DMS 273 treated with DMSO at 0.1 percent for 48 hours (cell line): ENCODE measurements around the gene FOXD3.

ENCODE experiments used
- DNase-seq: peaks from one replicate; lab custom pipeline; 2025; lab: John Stamatoyannopoulos, UW

The FOXD3 gene

DNA sequence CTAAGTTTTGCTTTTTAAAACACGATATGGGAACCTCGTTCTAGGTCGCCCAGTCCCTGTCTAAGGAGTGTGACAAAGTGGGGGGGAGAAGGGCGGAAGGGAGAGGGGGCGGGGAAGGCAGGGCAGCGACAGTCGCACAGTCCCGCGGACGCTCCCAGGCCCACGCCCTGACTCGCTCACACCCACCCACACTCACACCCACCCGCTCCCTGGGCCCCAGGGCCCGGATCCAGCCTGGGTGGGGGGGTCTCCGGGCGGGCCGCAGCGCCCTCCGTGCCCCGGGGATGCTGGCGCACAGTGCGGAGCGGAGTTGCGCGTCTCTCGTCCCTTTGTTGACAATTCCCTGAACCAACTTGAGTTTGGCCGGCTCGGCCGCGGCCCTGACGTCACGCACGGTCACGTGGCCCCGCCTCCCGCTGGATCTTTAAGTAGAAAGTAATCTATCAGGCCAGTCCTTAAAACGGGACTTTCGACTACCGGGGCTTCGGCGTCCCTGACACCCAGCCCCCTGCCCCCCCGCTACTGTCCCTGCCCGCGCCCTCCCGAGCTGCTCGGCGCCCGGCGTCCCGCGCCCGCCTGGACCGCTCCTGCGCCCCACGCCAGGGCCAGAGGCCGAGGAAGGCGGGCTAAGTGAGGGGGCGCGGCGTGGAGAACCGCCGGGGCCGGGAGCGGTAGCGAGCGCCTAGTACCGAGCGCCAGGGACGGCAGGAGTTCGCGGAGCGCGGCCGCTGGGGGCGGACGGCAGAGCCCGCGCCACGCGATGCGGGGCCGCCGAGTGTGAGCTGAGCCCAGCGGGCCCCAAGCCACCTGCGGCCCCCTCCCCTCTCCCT lies at the start of gene FOXD3:
FOXD3 (plus strand) TSS at position 454 of the 830 bp plus-strand sequence. CDS start 492 bp downstream, outside the sequence.
- peak; percentile 20 for DNase-seq

DNA sequence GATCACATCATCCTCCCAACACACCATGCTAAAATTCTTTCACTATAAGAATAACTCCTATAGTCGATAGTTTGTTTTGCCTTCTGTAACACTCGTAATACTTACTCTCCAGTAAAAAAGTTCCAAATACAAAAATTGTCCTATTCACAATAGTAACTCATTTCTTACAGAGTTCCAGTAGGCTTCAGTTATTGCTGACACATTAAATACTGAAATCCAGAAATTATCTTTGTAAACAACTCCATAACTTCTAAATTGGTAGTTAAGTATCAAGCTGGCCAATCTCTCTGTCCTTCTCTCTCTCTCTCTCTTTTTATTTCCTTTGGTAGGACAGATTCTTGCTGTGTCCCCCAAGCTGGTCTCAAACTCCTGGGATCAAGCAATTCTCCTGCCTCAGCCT lies 49.6 kb upstream of the FOXD3 start:
- DNase-seq = no peak

GRCh38 chr1:63274371-63274770 lies 48.0 kb upstream of the FOXD3 start:
- no peak for DNase-seq

DNA sequence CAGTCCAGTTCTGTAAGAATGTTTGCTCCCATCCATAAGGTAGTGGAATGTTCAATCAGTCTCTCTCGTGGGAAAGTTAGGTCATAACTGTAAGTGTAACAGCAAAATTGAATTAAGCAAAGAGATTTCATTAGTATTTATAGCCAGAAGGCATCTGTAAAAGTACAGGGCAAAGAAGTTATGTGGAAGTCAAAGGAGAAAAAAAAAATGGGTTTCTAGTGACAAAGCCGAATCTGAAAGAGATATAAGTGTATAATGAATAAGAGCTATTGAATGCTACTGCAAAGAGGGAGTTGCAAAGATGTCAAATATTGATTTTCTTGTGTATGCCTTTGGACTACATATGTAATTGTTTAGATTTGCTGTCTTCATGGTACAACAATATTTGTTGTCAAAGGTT lies 47.4 kb upstream of the FOXD3 start:
- no peak for DNase-seq

DNA sequence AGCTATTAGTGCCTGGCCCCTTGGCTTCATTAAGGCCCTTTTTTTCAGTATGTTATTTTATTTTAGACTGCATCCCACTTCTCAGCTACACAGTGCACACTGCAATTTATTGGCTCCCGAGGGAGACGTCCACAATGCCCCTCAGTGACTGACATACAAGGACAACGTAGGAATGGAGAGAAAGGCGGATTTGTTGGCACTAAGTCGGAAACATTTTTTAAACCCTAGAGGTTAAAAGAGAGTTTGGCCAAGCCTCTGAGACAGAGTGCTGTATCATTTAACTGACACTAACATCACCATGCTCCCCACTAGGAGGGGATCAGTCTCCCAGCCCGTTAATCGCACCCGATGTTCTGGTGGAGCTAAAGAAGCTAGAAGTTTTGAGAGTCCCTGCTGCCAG lies 45.7 kb upstream of the FOXD3 start:
- no peak for DNase-seq

- DNase-seq = no peak
These were observed 44.9 kb upstream of the FOXD3 start for GRCh38 chr1:63277195-63278192.

GRCh38 chr1:63281753-63282152 lies 40.6 kb upstream of the FOXD3 start:
- no peak for DNase-seq

DNA sequence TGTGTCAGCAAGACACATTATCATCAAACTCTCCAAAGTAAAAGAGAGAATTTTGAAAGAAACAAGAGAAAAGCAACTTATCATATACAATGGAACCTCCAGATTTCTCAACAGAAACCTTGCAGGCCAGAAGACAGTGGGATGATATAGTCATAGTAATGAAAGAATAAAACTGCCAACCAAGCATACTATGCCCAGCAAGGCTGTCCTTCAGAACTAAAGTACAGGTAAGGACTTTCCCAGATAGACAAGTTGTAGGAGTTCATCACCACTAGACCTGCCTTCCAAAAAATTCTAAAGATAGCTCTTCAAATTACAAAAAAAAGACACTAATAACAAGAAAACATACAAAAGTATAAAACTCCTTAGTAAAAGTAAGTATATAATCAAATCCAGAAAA lies 33.2 kb upstream of the FOXD3 start:
- DNase-seq = no peak

- DNase-seq = no peak
These were observed 27.4 kb upstream of the FOXD3 start for GRCh38 chr1:63294803-63295594.

DNA sequence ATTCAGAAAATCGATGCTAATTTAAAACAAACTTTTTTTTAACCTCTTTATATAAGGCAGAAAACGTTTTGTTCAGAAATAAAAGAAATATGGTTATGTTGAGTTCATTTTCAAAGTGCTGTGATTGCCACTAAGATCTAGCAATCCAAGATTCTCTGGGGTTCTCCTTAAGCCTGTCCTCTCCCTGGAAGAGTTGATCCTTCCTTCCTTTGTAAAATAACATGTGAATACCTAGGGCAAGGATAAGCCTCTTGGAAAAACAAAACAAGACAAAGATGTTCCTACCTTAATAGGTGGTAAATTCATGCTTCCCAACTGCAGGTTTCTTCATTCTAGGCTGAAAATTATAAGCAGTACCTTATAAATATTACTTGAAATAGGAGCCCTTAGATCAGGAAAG lies 18.0 kb upstream of the FOXD3 start:
- no peak for DNase-seq

DNA sequence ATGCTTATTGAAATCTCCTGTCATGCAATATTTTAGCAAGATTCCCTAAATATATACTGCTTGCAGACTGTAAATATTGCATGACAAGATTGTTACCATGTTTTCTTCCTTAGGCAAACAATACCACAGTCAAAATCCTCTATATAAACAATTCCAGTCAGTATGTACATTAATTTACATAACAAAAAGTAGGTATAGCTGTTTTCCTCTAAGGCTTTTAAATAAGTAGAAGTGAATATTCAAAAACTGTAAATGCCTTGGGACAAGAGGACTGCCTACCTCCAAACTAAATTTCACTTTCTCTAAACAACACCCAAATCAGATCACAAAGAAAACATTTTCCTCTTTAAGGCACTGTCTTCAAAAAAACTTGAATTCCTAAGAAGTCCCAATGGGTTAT lies 17.3 kb upstream of the FOXD3 start:
- DNase-seq = no peak

GRCh38 chr1:63307196-63307794 lies 15.1 kb upstream of the FOXD3 start:
- no peak for DNase-seq

DNA sequence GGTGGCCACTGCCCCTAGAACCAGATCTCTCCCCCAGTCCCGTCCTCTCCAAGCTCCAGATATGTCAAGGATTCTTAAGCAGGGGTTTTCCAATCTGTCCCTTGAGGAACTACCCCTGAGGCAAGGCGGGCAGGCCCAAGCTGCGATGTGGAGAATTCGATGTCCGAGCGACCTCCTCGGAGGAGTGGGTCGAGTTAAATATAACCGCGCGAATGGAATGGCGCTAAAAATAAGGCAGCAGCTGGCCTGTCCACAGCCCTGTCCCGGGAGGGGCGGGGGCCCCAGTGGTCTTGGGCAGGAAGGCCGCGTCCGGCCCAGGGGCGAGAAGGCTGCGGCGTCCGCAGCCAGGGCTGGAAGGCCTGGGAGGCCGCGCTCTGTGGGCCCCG lies 5.8 kb upstream of the FOXD3 start:
- no peak for DNase-seq

DNA sequence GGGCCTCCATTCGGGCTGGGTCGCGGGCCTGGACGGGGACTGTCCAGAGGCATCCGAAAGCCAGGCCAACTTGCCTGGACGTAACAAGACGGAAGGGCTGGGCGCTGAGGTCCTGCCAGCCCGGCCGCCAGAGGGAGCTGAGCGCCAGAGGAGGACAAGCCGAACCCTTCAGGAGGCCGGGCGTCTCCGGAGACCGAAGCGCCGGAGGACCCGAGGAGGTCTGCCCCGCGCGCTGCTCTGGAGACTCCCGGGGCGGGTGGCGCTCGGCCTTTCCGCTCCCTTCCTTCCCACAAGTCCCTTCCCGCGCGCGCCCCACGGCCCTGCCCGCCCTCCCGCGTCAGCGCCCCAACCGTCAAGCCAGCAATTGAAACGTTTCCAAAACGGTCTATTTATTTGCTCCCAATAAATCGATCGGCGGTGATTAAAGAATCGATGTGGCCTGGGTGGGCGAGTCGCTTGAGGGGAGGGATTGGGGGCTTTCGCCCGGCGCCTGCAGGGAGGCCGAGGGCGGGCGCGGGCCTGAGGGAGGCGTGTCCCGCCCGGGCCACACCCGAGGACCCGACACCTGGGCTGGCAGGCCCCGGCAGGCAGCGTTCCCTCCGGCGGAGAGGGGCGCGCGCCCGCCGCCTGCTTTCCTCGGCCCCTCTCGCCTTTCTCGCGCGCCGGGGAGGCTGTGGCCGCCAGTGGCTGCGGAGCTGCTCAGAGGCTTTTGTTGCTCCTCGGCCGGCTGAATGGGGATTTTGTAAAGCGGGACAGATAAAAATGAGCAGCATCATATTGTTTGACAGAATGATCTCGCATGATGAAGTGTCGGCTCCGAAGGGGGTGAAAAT lies 5.2 kb upstream of the FOXD3 start:
- peak; percentile 33 for DNase-seq

DNA sequence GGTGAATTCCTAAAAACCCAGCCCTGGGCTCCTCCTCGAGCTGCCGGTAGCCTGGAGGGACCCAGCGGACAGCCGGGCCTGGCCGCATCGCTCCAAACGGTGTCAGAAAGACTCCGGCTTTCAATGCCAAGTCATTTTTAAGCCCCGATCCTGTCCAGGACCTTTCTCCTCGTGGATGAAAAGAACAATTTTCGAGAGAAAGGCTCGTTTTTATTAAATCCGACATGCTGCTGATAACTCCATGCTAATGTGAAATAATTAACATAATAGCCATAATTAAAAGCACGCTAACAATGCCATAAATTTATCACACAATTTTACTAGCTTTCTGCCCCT lies 4.6 kb upstream of the FOXD3 start:
- DNase-seq = no peak

DNA sequence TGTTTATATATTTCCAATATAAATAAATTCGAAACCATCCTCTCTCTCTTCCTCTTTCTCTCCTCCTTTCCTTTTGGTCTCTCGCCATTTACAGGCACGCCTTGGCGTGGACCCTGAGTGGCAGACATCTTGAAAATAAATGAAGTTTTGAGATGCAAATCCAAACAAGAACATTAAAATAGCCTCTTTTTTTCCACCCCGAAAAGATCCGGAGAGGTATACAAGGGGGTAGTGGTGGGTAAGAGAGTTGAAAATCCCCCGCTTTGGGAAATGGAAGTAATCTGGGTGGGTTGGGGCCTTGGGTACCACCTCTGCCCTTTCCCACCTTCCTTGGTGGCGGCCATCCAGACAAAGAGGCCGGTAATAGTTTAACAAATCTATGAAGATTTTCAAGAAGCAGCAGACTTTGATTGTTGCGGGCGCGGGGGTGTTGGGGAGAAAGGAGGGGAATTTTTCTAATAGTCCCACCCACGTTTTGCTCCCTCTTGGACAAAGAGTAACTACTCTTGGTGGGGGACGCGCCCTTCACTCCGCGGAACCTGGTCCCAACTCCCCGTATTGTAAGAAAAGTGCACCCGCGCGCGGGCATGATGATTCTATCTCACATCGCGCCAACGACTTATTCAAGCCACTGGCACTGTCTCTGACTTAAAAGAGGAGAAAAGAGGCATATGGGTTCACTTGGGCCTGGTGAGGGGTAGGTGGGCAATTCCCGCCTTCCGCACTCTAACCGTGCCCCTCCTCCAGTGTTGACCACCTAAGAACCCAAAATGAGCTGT lies 4.0 kb upstream of the FOXD3 start:
- DNase-seq = no peak

- no peak for DNase-seq
These were observed 3.0 kb upstream of the FOXD3 start for GRCh38 chr1:63319046-63320021.

- DNase-seq = no peak
These were observed 2.2 kb upstream of the FOXD3 start for GRCh38 chr1:63320022-63320721.
